Stimulated activated CD4-positive, alpha-beta T cell treated with anti-CD3 and anti-CD28 coated beads, Interleukin-2, amount 100 ng/mL, for 4 hours (primary cell): ENCODE data around the gene ABCB10.

ENCODE experiments used
- DNase-seq: peaks from one replicate; pipeline ENCODE4 v3.0.0-alpha.2; 2020; ENCODE audit warnings: low read depth

The ABCB10 gene

GRCh38 chr1:229474509-229474908 is 84.0 kb downstream of the ABCB10 start:
- DNase-seq, result no peak

- no peak for DNase-seq
Observed at GRCh38 chr1:229471175-229471574, 87.3 kb downstream of the ABCB10 start.

GRCh38 chr1:229470406-229471043 is 88.0 kb downstream of the ABCB10 start:
- DNase-seq, result no peak

- DNase-seq, result no peak
Observed at GRCh38 chr1:229466887-229467286, 91.6 kb downstream of the ABCB10 start.
